Cerebellar nuclear complex (tissue), 1 donor: ENCODE measurements around the gene TBPL1.
"Not testable (repeated sequence)": the region's sequence is repeated elsewhere in the genome, so short reads cannot be mapped to it uniquely, and the experiment has no call there.

ENCODE experiments used
- DNase-seq, 2 experiments: peaks; one replicate each; lab custom pipeline; 2025; lab: John Stamatoyannopoulos, UW

The TBPL1 gene

DNA sequence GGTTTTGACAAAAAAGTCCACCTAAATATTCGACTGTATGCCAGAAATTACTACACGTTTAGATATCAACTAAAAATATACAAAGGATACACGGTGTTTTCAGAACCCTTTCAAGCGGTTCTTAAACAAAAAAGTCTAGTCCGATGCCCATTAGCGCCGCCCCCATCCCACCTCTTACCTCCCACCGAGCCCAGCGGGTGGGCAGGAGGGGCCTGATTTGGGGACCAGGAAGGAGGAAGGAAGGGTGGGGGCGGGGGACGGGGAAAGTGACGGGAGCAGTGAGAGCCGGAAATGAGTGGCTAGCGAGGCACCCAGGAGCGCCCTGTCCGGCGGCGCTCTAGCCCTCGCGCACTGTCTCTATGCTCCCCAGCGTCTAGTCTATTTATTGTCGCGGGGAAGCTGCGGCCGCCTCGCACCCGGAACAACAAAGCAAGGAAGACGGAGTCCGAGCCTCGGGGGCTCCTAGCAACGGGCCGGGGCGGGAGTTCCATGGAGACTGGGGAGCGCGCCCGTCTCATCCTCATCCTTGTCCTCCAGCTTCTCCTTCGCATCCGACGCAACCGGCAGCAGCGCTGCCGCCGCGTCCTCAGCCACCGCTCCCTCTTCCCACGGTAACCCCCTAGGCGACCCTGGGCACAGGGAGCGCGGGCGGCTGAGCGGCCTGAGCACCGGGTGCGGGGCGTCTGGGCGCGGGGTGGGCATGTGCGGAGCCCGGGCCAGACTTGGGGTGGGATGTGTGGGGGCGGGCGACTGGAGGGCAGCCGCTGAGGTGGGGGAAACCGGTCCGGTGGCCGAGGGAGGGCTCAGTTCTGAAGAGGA, at the start of gene TBPL1:
Gene TBPL1 (plus strand): TSS at position 410 of the 819 bp plus-strand sequence. CDS start 26,902 bp downstream, outside the sequence.
- peak; percentile 65 to 86 for DNase-seq

DNA sequence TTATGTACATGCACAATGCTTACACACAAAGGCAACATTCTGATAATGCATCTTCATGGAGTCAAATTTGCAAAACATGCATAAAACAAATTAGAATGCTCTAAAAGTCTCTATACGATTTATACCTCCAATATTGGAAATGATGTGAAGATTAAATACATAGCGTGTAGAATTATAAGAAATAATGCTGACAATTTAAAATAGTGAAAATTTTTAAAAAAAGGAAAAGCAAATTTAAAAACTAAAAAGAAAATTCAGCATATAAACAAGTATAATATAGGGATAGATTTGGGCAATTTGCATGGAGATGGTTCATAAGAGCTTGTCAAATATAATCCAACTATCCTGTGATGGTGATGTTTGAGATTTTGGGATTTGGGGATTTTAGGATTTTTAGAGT, 49.2 kb upstream of the TBPL1 start:
- DNase-seq, result no peak

DNA sequence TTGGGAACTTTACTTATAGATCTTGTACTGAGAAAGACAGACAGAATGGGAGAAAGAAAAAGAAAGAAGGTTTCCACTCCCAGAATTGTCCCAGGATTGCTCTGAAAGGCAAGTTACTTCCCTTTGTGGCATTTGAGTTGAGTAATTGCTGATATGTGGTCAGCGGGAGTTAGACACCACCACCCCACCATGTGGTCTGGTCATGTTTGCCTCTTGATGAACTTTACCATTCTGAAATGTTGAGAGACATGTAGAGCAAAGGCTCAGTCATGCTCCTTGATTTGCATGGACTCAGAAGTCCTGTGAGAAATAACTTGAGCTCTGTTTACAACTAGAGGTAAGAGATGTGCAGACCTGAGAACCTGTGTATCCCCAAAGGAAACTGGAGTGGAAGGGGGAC, 47.0 kb upstream of the TBPL1 start:
- DNase-seq, result no peak

DNA sequence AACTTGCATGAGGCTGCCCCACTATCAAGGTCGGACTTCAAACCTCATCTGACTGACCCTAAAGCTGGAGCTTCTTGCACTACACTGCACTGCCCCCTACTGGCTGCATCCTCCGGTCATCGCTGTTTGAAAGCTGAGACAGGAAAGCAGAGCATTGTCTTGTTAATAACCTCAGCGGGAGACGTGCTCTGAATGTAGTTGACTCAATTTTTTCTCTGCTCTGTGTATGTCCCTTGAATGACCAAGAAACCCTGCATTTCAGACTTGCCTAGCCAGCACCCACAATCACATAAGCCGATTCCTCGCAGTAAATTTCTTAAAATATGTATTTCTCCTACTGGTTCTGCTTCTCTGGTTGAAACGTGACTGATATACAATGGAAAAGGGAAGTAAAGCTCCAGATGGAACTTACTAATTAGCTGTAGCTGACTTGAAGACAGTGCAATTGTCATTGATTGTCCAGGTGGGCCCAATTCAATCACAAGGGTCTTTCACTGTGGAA, 36.3 kb upstream of the TBPL1 start:
- peak in 1 of 2 experiments; percentile 80 for DNase-seq

DNA sequence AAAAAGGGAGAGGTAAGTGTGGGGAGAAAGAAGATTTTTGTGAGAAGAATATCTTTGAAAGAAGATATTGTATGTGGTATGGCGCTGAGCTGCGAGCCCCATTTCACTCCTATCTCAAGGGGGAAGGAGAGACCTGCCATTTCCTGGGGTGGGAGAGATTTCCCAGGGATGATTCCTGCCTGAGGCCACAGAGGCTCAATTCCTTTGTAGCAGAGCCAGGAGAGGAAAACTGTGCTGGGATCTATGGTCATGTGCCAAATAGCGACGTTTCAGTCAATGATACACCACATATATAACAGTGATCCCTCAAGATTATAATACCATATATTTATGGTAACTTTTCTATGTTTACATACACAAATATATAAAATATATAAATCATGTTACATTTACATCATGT, 35.2 kb upstream of the TBPL1 start:
- DNase-seq, result no peak

DNA sequence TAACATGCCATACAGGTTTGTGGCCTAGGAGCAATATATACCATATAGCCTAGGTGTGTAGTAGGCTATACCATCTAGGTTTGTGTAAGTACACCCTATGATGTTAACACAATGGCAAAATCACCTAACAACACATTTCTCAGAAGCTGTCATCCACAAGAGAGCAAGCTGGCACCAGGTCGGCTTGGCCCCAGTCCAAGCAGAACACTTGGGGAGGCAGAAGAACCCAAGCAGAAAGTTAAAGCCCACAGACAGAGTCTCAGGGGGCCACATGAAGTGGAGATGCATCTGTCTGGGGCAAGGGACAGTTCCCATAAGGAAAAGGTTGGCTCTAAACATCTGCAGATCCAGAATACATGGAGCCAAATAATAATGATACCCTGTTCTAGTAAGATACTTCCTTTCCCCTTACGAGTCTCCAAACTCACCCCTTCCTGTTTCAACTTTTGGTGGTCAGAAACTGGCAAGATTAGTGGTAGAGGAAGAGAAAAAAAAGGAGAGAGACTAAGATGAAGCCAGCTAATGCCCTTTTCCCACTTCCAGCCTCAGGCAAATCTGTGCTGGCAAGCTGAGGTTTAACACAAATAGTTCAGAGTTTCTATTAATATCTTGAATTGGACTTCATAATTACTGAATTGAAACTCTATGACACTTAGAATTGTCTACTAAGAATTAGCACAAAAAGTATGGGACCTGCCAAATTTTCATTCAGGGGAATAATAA, 34.7 kb upstream of the TBPL1 start:
- no peak for DNase-seq

DNA sequence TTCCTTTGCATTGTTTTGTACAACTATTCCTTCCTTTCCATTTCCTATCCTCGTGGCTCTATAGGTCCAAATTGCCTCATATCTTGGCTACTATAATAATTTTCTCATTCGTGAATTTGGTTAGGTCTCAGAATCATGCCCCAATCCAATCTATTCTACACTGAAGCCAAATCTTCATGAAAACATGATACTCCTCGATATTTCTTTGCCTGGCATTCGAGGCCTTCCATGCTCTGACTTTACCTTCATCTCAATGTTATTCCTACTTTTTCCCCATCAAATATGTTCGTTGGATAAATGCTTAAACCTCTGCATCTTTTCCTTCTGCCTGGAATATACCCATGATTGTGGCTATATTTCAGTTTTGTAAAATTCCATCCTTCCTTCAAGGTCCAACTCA, 33.7 kb upstream of the TBPL1 start:
- DNase-seq, result no peak

DNA sequence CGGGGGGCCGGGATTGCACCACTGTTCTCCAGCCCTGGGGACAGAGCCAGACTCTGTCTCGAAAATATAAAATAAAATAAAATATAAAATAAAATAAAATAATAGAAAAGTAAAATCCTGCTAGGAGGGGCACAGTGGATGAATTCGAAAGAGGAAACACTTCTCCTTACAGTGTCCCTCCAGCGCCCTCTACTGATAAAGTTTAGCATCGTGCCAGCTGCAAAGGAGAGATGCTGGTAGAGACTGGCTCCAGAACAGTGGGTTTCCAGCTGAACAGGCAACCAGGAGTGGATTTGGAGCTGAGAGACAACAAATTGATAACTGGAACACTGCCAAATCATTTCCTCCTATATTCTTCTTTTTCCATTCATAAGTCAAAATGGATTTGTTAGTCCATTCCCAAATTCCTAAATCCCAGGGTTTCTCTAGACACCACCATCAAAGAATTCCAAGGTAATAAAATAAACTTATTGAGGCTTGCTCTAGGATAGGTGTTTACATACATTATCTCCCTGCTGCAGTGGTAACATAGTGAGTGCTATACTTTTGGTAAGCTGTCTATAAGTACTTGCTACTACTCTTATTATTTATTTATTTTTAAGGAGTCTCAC, 31.7 kb upstream of the TBPL1 start:
- no peak for DNase-seq

DNA sequence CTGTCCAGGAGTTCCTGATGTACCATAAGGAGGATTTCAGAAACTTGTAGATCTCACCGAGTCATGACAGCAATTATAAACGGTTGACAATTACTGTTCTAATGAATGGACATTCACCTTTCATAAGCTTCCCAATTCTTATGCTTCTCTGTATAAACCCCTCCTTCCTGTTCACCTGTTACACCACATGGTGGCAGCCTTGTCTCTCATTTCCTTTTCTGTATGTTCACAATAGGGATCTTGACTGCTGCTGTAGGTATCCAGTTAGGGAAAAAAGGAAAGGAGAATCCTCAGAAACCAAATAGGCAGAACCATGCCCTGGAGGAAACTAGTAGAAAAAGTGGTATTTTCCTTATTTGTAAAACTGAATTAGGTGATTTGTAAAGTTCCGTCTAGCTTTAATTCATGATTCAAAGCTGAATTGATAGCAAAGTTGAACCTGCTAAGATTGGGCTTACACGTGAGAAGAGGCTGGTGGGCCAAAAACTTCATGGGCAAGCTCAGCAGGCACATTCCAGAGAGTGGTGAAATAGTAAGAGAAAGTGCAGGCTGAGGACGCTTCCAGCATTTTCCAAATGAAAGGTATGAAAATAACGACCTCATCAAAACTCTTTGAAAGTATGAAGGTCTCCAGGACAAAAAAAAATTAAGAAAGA, 29.0 kb upstream of the TBPL1 start:
- peak; percentile 10 to 71 for DNase-seq

DNA sequence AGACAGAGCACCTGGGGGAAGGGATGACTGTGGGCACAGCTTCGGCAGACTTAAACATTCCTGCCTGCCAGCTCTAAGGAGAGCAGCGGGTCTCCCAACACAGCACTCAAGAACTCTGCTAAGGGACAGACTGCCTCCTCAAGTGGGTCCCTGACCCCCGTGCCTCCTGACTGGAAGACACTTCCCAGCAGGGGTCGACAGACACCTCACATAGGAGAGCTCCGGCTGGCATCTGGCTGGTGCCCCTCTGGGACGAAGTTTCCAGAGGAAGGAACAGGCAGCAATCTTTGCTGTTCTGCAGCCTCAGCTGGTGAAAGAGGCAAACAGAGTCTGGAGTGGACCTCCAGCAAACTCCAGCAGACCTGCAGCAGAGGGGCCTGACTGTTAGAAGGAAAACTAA, 21.8 kb upstream of the TBPL1 start:
- not testable (repeated sequence) for DNase-seq

DNA sequence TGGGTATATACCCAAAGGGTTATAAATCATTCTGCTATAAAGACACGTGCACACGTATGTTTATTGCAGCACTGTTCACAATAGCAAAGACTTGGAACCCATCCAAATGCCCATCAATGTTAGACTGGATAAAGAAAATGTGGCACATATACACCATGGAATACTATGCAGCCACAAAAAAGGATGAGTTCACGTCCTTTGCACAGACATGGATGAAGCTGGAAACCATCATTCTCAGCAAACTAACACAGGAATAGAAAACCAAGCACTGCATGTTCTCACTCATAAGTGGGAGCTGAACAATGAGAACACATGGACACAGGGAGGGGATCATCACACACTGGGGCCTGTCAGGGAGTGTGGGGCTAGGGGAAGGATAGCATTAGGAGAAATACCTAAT, 16.7 kb upstream of the TBPL1 start:
- not testable (repeated sequence) for DNase-seq

DNA sequence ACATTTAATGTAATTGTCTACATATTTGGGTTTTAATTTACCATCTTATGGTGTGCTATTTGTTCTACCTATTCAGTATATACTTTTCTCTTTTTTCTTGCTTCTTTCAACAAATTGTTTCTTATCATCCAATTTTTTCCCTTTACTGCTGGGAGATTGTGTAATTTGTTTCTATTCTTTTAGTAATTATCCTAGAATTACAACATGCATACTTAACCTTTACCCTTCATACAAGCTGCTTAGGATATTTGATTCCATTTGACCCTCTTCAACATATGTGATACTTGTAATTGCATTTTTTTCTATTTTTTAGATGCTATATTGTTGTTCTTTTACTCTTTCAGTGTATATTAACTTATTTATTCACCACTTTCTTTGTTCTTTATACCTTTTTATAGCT, 15.1 kb upstream of the TBPL1 start:
- no peak for DNase-seq

DNA sequence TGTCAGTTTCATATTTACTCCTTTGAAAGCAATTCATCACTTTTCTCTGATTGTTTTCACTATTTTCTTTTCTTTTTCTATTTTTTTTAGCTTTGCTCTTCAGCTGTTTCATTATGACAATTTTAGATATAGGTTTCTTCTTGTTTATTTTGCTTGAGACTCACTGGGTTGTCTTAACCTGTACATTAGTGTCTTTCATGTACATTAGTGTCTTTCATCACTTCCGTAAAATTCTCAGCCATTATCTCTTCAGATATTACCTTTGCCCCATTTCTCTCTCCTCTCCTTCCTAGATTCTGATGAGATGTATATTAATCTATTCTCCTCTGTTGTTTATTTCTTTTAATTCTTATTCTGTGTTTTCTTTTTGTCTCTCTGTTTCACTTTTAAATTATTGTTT, 14.5 kb upstream of the TBPL1 start:
- DNase-seq, result no peak

DNA sequence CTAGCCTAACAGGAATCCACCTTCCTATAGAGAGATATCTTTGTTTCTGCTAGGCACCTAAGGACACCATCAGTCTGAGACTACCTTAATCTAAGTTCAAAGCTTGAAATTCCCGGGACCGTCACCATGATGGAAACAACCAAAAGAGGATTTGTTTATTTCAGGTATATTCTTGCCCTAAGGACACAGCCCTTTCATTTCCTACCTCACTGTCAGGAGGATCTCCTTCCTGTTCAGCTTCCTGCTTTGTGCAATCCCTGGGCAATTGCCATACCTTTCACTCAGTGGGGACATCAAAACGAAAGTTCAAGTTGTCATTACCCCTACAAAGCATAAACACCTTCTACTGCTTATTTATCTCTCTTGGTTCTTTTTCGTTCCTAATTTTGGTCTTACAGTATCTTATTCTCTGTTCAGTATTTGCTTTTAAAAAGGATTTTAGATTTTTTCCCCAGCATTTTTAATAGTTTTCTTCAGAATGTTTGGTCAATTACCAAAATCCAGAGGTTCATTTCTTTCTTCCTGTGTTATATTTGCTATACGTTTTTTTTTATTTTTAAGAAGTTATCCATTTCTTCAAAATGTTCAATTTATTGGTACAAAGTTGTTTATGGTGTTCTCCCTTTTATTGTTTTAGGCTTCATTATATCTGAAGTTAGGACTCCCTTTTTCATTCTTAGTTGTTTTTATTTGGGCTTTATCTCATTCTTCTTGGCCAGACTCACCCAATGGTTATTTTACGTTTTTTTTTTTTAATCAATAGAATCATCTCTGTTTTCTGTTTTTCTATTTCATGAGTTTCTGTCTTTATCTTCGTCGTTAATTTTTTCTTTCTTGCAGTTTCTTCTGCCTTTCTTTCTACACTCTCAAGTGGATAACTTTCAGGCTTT, 13.0 kb upstream of the TBPL1 start:
- DNase-seq, result no peak

DNA sequence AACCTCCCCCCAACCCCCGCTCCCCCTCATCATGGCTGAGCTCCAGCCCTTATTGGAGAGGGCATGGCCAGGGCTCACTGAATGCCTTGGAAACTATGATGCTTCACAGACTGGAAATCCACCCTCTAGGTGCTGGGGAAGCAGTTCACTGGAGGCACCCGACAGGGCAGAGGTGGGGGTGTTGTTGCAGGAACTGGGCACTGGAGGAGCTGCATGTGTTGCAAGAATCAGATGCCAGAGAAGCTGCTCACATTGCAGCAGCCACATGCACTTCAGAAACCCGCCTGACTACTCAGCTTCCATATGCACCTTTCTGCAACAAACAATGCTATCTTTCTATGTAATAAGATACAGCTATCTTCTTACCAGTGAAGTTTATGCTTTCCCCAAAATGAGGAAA, 7.9 kb upstream of the TBPL1 start:
- no peak for DNase-seq

DNA sequence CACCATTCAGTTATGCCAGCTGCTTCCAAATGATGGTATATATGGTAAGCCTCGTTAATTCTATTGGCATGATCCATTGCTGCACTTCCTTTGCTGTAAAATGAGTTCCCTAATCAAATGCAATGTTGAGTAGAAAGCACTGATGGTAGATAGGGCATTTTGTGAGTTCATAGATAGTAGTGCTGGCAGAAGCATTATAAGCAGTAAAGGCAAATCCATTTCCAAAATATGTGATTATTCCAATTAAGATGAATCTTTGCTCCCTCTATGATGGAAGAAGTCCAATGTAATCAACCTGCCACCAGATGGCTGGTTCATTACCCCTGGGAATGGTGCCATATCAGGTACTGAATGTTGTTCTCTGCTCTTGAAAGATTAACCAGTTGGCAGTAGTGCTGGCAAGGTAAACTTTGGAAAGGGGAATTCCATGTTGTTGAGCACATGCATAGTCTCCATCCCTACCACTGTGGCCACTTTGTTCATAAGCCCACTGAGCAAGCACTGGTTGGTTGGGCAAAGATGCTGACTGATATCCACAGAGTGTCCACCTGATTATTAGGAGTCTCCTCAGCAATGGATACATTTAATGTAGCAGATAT, 5.6 kb upstream of the TBPL1 start:
- no peak for DNase-seq

DNA sequence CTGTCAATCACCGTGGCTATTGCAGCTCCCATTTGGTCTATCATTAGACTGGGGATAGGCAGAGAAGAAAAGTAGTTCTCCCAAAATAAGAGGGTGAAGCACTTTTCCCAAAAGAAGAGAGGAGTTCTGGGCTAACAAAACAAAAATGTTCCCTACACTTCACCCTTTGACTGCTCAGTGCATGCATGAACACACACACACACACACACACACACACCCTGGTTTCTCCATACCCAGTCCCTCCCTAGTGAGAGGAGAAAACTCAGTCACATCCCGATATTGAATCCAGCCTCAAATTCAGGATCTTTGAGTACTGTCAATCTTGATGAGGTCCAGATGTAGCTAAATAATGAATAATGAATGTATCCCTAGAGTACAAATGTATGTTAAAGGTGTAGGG, 4.6 kb upstream of the TBPL1 start:
- no peak for DNase-seq

DNA sequence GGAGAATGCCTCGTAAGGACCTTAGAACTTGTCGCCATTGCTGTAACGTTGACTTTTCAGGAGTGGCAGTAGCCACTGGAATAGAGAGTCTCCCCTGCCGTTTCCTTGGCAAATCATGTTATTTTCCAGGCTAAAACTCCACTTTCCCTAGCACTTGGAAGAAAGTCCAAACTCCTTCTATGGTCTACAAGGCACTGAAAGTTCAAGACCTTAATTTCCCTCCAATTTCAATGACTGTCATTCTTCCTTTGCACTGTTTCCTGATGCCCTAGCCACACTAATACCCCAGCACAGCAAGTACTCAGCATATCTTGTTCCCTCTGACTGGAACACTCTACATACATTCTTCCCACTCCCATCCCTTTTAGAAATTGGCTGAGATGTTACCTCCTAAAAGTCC, 1.8 kb upstream of the TBPL1 start:
- no peak for DNase-seq

DNA sequence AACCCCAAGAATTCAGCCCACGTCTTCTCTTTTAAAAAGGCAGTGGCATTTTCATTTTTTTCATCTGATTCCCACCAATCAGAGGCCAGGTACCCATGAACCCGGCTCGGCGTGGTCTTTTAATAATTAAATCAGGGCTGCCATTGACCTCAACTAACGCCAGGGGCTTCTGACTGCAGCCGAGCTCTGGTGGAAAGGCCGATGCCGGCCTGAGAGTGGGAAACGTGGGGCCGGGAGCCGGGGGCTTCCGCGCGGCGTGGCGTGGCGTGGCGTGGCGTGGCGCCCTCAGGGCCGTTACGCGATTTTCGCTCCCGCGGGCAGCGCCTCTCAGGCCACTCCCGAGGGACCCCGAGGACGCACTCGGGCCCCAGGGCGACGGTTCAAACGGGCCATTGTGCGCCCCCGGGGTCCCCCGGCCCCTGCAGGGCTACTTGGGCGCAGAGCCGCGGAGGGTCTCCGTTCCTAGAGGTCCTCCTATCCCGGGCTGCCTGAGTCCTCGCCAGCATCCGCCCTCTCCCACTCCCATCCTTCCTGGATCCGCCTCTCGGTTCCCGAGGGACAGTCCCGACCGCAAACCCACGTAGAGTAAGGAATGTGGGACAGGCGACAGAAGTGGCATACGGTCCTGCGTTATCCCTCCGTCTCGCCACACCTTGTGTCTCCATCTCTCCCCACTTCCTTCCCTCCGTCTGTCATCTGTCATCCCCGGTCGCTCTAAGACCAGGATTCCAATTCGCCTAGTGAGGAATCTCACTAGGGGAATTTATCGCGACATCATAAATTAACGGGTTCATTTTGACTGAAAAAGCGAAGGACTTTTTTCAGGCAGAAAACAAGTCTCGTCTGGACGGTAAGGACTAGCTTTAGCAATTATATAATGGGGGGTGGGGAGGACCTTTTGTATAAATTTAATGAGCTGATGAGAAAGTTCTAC, 876 bp upstream of the TBPL1 start:
- DNase-seq, result peak; percentile 22 to 26
